Ovary (tissue), 9 donors: ENCODE measurements around the gene RGS3. TPM values are rescaled to one million over a fixed set of nuclear protein-coding genes. Genes with fewer than 3 reads are reported as not detected.

Source experiments
- DNase-seq, 5 donors: peaks; one replicate each; pipeline ENCODE4 v3.0.0-alpha.2; 2019 to 2020
- H3K27ac ChIP-seq, 2 donors: fragments of 200-600 bp; one replicate each; pipeline versions ENCODE4 v1.5.1 to v1.8.0; 2019 to 2022
- H3K27me3 ChIP-seq: fragments of 200-600 bp; one replicate; pipeline ENCODE4 v1.8.0; 2022
- H3K36me3 ChIP-seq: fragments of 200-600 bp; sonication (generic); one replicate; pipeline ENCODE4 v1.5.1; 2019
- H3K4me1 ChIP-seq: one replicate; pipeline ENCODE4 v1.8.1; 2013; ENCODE audit warnings: mild to moderate bottlenecking, moderate library complexity; ENCODE audit not compliant: insufficient read depth
- H3K4me3 ChIP-seq: fragments of 200-600 bp; sonication (generic); one replicate; pipeline ENCODE4 v1.5.1; 2017
- H3K9me3 ChIP-seq, 2 donors: fragments of 200-600 bp in 1 of 2; sonication (generic) in 1 of 2; one replicate each; pipeline versions ENCODE4 v1.5.1 to v1.8.1; 2013 to 2019; ENCODE audit warnings: mild to moderate bottlenecking in 1 of 2, moderate library complexity in 1 of 2
- EP300 ChIP-seq: sonication (generic); formaldehyde crosslinking; IDR thresholded peaks from one replicate; pipeline ENCODE4 v1.6.1; 2017; ENCODE audit warnings: antibody characterized with exemption
- POLR2A ChIP-seq: fragments of 450-650 bp; IDR thresholded peaks from one replicate; pipeline ENCODE4 v1.6.1; 2017; ENCODE audit warnings: antibody characterized with exemption, mild to moderate bottlenecking, moderate library complexity
- WGBS, 3 donors: extraction: QIAGEN DNeasy Blood & Tissue Kit in 1 of 3; methylation state at CpG; one replicate each; pipeline versions ENCODE4 v1.1.5 to v1.1.7; 2013 to 2017; 5-methylcytosine and 5-hydroxymethylcytosine counted together
- intact Hi-C, 4 donors: fragments of 100-400 bp; cut with DNase I; formaldehyde crosslinking; loops; one replicate each; pipeline versions ENCODE4 v1.11.0 to v1.15.1; 2022 to 2023
- polyA plus RNA-seq, 2 donors: library from polyadenylated mRNA; stranded (reverse); fragments of 200-250 nt in 1 of 2; fragments of 350-450 nt in 1 of 2; fragmentation: Illumina TruSeq in 1 of 2; extraction: RNeasy Lipid Tissue Mini Kit (QIAGEN cat#74804) in 1 of 2; gene quantifications; one replicate each; pipeline ENCODE4 v1.2.3, GENCODE V29; 2013 to 2014
- total RNA-seq, 7 donors: library from RNA; depleted of rRNA in 2 of 7; stranded (reverse); fragments of >200 nt in 2 of 7; fragmentation: NEBNext Ultra II Directional in 3 of 7; extraction: Animal tissue kit (Norgen Biotek cat#: 25700) in 3 of 7; gene quantifications; one replicate each; pipeline versions ENCODE4 v1.1.0 to v1.2.4, GENCODE V29; 2016 to 2023
- TF ChIP-seq, protein P1 (sequence below), 3 donors: fragments of 450-650 bp in 2 of 3; fragments of 200-600 bp in 1 of 3; IDR thresholded peaks; one replicate each; pipeline versions ENCODE4 v1.5.1 to v1.8.0; 2016 to 2022; ENCODE audit warnings: antibody characterized with exemption in 3 of 3, mild to moderate bottlenecking in 1 of 3
- donor health status: DM: no; HTN: no; CAD: no; lungs with moderate emphysema.
- donor health status: DM: no; HTN: no; CAD: no.
- donor health status: Bipolar disorder and iron deficiency.
- donor health status: DM: yes; HTN: yes; CAD: no.
- donor health status: DM: no; HTN: no; CAD: no.
- donor health status: DM: yes; HTN: yes; CAD: no.

Gene RGS3
- total and polyA plus RNA-seq, 9 donors = 6.1 to 49.3 (median 15.4) TPM

DNA sequence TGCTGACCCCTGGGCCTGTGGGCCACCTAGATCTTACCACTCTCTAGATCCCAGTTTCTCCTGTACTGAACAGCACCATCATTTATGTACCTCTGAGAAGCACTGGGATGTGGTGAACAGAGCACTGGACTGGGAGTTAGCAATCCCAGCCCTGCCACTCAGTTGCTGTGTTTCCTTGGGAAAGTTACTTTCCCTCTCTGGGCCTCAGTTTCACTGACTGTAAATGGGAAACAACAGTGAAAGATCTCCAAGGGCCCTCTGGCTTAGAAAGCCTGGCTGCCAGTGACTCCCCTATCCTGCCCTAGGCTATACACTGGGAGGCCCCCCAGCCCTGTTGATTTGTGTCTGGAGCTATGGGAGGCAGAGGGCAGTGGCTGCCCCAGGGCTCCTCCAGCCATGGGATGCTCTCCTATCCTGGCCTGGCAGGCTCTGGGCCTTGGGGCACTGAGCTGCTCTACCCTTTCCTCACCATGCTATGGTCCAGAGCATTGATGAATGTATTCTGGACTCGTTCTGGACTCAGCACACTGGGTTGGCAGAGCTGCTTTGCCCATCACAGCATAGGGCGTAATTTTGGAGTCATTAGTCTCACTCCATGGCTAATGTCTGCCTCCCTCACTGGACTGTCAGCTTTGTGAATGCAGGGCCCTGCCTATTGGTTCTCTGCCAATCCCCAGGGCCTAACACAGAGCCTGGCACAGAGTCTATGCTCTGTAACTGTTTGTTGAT is 99.3 kb downstream of the RGS3 start:
- intact Hi-C loops = no loop called here
- no peaks in the 10 kb centered on the region for H3K9me3 ChIP-seq
- TF ChIP-seq, protein P1, sequence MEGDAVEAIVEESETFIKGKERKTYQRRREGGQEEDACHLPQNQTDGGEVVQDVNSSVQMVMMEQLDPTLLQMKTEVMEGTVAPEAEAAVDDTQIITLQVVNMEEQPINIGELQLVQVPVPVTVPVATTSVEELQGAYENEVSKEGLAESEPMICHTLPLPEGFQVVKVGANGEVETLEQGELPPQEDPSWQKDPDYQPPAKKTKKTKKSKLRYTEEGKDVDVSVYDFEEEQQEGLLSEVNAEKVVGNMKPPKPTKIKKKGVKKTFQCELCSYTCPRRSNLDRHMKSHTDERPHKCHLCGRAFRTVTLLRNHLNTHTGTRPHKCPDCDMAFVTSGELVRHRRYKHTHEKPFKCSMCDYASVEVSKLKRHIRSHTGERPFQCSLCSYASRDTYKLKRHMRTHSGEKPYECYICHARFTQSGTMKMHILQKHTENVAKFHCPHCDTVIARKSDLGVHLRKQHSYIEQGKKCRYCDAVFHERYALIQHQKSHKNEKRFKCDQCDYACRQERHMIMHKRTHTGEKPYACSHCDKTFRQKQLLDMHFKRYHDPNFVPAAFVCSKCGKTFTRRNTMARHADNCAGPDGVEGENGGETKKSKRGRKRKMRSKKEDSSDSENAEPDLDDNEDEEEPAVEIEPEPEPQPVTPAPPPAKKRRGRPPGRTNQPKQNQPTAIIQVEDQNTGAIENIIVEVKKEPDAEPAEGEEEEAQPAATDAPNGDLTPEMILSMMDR (IDR thresholded peaks at IDR 0.05) = no peak
- no peaks in the 10 kb centered on the region for H3K36me3 ChIP-seq
- no peak overlapping the region for H3K4me3 ChIP-seq
- DNase-seq = peak in 2 of 5 donors; percentile 11 to 23
- 70 to 97% (median 93%) methylated on average over 2 of the region's 2 CpGs for WGBS, 3 donors
- no peak overlapping the region for H3K27ac ChIP-seq
- no peaks in the 10 kb centered on the region for H3K27me3 ChIP-seq
- H3K4me1 ChIP-seq = peaks cover 34% of the 10 kb centered on the region

DNA sequence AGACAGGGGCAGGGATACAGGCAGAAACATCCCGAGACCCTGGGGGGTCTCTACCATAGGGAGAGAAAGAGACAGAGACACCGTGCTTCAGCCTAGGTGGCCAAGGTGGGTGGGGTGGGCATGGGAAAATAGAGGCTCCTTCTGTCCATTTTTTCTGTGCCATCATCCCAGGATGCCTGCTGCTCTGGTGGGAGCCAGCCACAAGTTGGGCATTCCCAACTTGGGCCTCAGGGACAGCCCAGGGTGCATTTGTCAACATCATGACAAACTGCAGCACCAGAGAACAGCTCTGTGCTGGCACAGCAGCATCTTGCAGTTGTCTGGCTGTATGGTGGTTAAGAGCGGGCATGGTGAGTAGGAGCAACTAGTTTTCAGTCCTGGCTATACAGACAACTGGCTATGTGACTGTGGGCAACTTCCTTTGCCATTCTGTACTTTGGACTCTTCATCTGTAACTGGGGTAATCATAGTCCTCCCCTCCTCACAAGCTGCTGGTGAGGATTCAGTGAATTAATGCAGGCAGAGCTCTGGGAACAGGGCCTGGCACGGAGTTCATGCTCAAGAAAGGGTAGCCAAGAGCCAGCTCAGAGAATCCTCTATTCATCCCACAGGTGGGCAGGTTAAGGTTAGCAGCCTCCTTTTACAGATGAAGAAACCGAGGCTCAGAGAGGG is 100.4 kb downstream of the RGS3 start:
- no peak overlapping the region for H3K27ac ChIP-seq

DNA sequence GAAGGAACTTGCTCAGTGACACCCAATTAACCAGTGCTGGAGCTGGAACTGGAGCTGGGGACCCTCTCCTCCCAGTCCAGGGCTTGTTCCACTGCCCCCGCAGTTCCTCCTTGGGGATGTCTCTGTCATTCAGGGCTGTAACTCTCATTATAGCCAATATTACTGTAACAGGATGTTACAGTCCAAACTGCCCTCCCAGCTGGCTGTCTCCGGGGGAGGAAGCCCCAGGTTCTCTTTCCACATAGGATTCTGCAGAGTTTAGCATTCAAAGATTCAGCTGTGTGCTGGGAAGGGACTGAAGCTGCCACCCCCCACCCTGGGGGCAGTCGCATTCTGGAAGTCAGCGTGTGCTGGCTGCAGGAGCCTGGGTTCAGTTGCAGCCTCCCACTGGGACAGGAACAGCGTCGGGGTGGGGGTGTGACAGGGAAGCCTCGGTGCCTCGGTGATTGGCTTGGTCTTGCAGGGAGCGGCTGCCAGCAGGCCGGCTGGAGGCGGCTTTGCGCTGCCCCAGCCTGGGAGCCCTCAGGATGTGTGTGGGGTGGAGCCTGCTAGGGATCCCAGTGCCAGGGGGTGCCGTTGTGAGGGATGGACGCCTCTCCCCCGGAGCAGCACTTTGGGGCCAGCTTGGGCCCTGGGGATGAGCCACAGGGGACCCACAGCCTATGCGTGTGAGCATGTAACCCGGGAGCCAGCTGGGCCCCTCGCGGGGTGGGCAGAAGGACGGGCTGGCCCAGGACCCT is 101.1 kb downstream of the RGS3 start:
- no peaks in the 10 kb centered on the region for H3K36me3 ChIP-seq
- H3K9me3 ChIP-seq = no peaks in the 10 kb centered on the region
- peak overlapping the region; percentile 7 for H3K4me3 ChIP-seq
- H3K27me3 ChIP-seq = no peaks in the 10 kb centered on the region
- H3K4me1 ChIP-seq = peaks cover 33% of the 10 kb centered on the region
- whole genome bisulfite sequencing, 3 donors = 8 to 15% (median 10%) methylated on average over 19 to 20 of the region's 20 CpGs
- intact Hi-C loops = loop anchor here in 1 of 4 donors (5.0 kb wide), 1 partner anchor 107 kb away; no protein-coding TSS in a partner anchor
- TF ChIP-seq EP300 = no peak
- TF ChIP-seq, protein P1 (IDR thresholded peaks at IDR 0.05) = no peak
- DNase-seq = peak; percentile 41 to 64 (median 62)
- no peak overlapping the region for H3K27ac ChIP-seq

More for the DNA sequence above, 100.4 kb downstream of the RGS3 start:
- TF ChIP-seq EP300 = no peak
- TF ChIP-seq, protein P1 (IDR thresholded peaks at IDR 0.05) = no peak
- no peak for TF ChIP-seq POLR2A
- intact Hi-C loops = no loop called here
- Histone ChIP-seq H3K4me1 (peaks cover 35% of the 10 kb centered on the region), H3K27me3 (no peaks in the 10 kb centered on the region), H3K36me3 (no peaks in the 10 kb centered on the region), H3K4me3 (no peak overlapping the region), H3K9me3 (no peaks in the 10 kb centered on the region)
- DNase-seq = peak in 3 of 5 donors; percentile 3 to 20 (median 7)
- 88 to 92% (median 92%) methylated on average over 5 of the region's 5 CpGs for WGBS, 3 donors

DNA sequence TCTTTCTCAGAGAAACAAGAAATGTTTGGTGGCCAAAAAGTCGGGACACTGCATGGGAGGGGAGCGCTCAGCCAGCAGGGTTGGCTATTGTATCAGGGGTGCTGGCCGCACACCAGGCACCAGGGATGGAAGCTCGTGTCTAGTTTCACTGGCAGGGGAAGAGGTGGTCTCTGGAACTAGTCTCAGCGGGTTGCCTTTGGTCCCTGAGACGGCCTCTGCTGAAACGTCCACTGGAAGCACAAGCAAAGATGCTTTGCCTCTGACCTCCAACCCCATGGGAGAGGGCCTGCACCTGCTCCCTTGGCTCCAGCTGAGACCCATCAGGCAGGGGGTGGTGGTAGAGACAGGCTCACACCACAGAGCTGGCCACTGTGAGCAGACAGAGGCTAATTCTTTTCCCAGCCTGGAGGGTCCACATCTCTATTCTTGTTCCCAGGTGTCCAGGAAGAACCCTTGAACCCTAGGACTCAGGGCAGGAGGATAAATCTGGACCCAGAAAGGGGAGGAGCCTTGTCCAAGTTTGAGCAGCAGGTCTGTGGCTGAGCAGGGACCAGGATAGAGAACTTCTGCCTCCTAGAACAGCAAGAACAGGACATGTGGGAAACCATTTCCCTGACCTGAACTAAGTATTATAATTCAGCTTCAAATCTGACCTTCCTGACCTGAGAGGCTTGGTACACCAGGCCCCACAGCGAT is 102.6 kb downstream of the RGS3 start:
- peaks cover 27% of the 10 kb centered on the region for H3K4me1 ChIP-seq

More for the DNA sequence above, 102.6 kb downstream of the RGS3 start:
- H3K27me3 ChIP-seq = no peaks in the 10 kb centered on the region
- H3K4me3 ChIP-seq = no peak overlapping the region
- no peak overlapping the region for H3K27ac ChIP-seq
- no peaks in the 10 kb centered on the region for H3K9me3 ChIP-seq
- peak in 3 of 5 donors; percentile 21 to 45 (median 24) for DNase-seq
- TF ChIP-seq POLR2A (no peak), EP300 (no peak)
- TF ChIP-seq, protein P1 (IDR thresholded peaks at IDR 0.05) = no peak
- 47 to 61% (median 49%) methylated on average over 5 to 8 of the region's 8 CpGs for WGBS, 3 donors
- intact Hi-C loops = loop anchor here in 1 of 4 donors (5.0 kb wide), 1 partner anchor 109 kb away; no protein-coding TSS in a partner anchor
- no peaks in the 10 kb centered on the region for H3K36me3 ChIP-seq
